ENCODE data around the gene ANKRD33B. TPM values are rescaled to one million over a fixed set of nuclear protein-coding genes. Genes with fewer than 3 reads are reported as not detected.
A peak's percentile ranks its signal among the peaks of the same experiment; 100 is the strongest.

Gene ANKRD33B
- total RNA-seq, 1 donor, result 2.6 TPM

GRCh38 chr5:10610058-10610457 lies 46.2 kb downstream of the ANKRD33B start:
- TF ChIP-seq CTCF (IDR thresholded peaks at IDR 0.05; ENCODE audit: insufficient read depth, low read depth, low read length), result no peak
- DNase-seq (ENCODE audit: low read depth), result no peak
- H3K4me3 ChIP-seq (ENCODE audit: low read depth, low read length), result no peak overlapping the region

GRCh38 chr5:10611290-10611689 lies 47.4 kb downstream of the ANKRD33B start:
- DNase-seq (ENCODE audit: low read depth), result peak; percentile 72
- no peak for TF ChIP-seq CTCF (IDR thresholded peaks at IDR 0.05; ENCODE audit: insufficient read depth, low read depth, low read length)
- H3K4me3 ChIP-seq (ENCODE audit: low read depth, low read length), result no peak overlapping the region

- TF ChIP-seq CTCF (IDR thresholded peaks at IDR 0.05; ENCODE audit: insufficient read depth, low read depth, low read length), result no peak
- no peak overlapping the region for H3K4me3 ChIP-seq (ENCODE audit: low read depth, low read length)
- no peak for DNase-seq (ENCODE audit: low read depth)
These were observed 48.4 kb downstream of the ANKRD33B start for GRCh38 chr5:10612251-10612650.

- DNase-seq (ENCODE audit: low read depth), result no peak
- TF ChIP-seq CTCF (IDR thresholded peaks at IDR 0.05; ENCODE audit: insufficient read depth, low read depth, low read length), result no peak
- H3K4me3 ChIP-seq (ENCODE audit: low read depth, low read length), result no peak overlapping the region
These were observed 51.8 kb downstream of the ANKRD33B start for GRCh38 chr5:10615693-10616092.

GRCh38 chr5:10617103-10617502 lies 53.2 kb downstream of the ANKRD33B start:
- no peak for DNase-seq (ENCODE audit: low read depth)
- H3K4me3 ChIP-seq (ENCODE audit: low read depth, low read length), result no peak overlapping the region
- no peak for TF ChIP-seq CTCF (IDR thresholded peaks at IDR 0.05; ENCODE audit: insufficient read depth, low read depth, low read length)

GRCh38 chr5:10618311-10618710 lies 54.4 kb downstream of the ANKRD33B start:
- DNase-seq (ENCODE audit: low read depth), result no peak
- no peak for TF ChIP-seq CTCF (IDR thresholded peaks at IDR 0.05; ENCODE audit: insufficient read depth, low read depth, low read length)
- no peak overlapping the region for H3K4me3 ChIP-seq (ENCODE audit: low read depth, low read length)

GRCh38 chr5:10619649-10620048 lies 55.8 kb downstream of the ANKRD33B start:
- no peak overlapping the region for H3K4me3 ChIP-seq (ENCODE audit: low read depth, low read length)
- no peak for TF ChIP-seq CTCF (IDR thresholded peaks at IDR 0.05; ENCODE audit: insufficient read depth, low read depth, low read length)
- no peak for DNase-seq (ENCODE audit: low read depth)

Measured in fibroblast of villous mesenchyme (primary cell).